GM19023 (cell line): ENCODE results near the gene NRP1.
"Not testable (repeated sequence)": the region's sequence is repeated elsewhere in the genome, so short reads cannot be mapped to it uniquely, and the experiment has no call there.

Source experiments
- ATAC-seq: cut with Tn5 transposase; IDR thresholded peaks from one replicate; pipeline ENCODE4 v1.9.1; 2021; ENCODE audit warnings: mild to moderate bottlenecking, moderate library complexity; ENCODE audit not compliant: unreplicated experiment

Gene NRP1

DNA sequence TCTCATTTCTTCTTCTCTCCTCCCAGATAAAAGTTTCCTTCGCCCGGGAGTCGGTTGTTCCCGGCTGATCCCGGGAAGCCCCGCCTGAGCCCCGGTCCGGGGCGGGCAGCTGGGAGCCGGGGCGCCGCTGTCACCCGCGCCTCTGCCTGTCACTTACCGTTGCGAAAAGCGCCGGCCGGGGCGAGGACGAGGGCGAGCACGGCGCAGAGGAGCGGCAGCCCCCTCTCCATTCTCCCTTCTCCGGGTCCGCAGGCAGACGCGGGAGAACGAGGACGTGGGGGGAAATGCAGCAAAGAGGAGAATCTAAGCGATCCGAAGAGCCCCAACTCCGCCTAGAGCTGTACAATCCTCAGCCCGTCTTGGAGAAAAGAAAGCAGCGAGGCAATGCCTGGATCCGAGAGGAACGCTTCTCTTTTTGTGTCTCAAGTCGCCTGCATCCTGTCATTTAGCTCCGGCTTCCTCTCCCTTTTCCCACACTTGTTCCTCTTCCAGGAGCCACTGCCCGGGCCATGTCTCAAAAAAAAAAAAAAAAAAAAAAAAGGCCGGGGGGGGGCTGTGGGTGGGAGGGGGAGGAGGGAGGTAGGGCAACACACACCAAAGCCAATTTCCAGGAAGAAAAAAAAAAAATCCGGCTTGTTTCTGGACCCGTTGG, at the start of gene NRP1:
TSS of gene NRP1 (minus strand) at position 515 of the 652 bp plus-strand sequence. CDS start at position 230, 285 bp downstream.
- no peak for ATAC-seq

DNA sequence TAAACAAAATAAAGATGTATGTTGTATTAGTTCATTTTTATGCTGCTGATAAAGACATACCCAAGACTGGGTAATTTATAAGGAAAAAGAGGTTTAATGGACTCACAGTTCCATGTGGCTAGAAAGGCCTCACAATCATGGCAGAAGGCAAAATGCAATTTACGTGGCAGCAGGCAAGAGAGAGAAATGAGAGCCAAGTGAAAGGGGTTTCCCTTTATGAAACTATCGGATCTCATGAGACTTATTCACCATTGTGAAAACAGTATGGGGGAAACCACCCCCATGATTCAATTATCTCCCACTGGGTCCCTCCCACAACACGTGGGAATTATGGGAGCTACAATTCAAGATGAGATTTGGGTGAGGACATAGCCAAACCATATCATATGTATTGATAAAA, 49.7 kb upstream of the NRP1 start:
- ATAC-seq: not testable (repeated sequence)

DNA sequence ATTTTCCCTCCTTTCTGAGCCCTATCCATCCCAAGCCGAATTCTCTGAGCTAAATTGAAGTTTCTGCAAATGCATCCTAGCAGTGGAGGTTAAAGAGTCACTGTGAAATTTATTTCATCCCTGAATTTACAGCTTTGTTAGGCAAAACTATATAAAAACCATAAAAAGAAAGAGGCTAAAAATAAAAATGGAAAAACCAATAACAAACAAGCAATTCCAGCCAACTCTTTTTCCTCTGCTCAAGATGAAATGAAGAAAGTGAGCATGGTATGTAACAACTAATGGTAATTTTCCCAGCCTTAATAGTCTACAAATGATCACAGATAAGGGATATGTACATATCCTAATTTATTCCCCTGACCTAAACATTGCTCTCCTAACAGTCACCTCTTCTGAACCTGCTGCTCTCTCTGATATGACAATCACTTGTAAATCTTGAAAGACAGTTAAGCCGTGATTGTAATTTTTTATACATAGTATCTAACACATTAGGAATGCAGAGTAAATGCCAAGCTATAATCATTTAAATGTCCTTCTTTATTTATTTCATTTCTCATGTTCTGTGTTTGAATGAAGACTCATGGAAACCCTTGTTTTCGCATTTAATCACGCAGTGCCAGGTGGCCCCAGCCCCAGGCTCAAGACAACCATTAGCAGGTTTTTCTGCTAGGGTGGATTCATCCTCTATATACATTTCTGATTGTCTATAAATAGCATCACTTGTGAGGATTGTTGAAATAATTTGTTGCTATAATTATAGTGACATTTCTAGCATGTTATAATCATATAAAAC, 48.6 kb upstream of the NRP1 start:
- no peak for ATAC-seq

DNA sequence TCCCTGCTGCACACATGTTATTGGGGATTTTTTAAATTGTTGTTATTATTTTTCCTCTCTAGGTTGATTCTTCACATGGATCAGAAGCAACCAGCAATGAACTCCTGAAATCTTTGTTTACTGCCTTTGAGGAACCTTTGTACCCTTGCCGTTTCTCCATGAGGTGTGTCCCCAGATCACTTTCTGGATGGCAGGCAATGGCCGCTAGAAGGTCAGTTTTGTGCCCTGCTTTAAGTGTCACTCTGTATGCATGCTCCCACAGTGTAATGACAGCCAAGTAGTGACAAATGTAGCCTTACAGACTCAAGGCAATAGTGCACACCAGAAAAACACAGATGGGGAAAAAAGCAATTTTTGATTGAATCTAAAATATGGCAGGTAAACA, 47.7 kb upstream of the NRP1 start:
- ATAC-seq: no peak

DNA sequence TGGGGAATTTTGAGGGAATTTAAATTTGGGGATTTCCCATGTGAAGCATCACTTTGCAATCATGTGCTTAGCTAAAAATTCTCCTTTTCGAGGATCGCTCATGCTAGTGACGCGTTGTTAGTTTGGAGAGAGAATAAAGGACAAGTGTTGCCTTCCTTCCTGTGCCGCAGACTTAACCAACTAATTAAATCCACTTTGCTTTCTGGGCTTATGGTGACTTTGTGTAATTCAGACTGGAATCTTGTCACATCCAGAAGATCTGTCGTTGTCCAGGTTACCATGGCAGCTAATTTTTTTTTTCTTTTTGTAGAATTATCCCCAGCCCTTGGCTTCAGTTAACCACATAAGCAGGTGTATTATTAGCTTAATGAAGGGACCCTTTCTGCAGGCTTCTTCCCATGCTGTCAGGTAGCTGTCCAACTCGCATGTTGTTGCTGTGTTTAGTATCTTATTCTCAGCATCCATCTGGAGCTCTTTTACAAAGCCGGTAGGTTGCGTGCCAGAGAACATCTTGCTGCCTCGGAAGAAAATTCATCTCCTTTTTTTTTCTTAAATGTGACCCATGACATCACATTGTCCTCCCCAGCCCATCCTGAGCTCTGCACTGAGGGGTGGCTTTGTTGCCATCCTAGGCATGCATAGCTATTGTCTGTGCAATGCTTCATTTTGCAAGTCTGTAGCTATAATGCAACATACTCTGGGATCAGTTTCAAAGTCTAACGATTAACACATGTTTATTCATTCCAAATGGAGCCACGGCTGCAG, 47.2 kb upstream of the NRP1 start:
- ATAC-seq: no peak

DNA sequence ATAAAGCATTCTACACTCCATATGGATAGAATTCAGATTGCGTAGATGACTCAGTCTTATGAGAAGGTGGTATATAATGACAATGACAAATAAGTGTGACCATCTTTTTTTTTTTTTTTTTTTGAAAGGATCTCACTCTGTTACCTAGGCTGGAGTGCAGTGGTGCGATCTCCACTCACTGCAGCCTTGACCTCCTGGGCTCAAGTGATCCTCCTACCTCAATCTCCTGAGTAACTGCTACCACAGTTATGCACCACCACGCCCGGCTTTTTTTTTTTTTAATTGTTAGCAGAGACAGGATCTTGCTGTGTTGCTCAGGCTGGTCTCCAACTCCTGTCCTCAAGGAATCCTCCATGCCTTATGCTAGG, 43.2 kb upstream of the NRP1 start:
- no peak for ATAC-seq

DNA sequence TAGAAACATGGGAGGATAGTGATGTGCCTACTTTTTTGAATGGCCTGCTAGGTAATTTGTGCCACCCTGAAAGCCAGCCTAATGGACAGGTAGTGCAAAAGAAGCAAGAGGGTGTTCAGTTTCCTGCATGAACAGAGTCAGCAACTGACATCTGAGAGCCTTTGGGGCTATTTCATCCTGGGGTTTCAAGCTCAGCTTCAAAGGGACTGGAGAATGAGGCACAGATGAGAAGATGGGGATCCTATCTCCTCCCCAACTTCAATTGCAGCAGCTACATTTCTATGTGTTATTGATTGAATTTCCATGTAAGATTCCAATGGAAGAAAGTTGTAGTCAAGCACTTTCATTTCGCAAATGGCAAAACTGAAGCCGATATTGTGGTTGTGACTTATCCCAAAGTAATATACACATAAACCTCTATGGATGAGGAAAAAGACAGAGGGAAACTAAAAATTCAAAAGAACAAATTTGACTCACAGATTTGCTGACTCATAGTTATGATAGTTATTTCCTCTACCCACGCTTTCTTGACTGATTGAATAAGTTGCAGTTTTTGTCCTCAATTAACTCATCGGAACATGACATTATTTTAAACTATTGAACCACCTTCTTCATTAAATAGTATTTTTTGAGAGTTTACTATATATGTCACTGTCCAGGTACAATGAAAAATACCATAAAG, 42.6 kb upstream of the NRP1 start:
- ATAC-seq: no peak

DNA sequence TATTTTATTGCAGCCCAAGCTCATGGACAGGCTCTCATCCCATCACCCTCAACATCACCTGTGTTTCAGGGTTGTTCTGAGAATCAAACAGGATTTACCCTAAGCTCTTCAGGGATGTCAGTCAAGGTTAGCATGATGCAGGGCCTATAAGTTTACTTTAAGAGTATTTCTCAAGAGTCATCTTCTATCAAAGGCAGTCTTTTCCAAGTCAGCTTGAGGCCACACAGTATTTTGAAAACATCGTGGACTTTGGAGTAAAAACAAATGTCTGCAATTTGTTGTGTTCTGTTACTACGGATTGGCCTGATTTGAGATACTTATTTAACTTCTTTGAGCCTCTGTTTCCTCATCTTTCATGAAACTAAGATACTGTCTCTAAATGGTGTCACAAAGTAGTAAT, 42.0 kb upstream of the NRP1 start:
- no peak for ATAC-seq

DNA sequence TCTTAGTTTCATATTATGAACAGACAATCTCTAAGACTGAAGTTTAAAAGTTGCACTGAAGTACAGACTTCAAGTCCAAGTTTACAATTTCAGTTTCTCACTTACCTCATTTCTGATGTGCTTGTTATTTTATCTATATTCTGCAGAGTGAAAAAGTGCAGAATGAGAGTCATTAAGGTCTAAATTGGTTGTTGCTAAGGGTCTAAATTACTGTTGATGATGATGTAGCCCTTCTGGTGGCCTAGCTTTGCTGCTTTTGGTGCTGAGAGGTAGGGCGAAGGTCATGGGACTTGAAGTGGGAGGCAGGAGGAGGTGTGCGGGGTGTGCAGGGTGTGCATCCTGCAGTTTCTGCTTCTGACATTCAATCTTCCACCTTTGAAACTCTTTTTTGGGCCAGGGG, 38.8 kb upstream of the NRP1 start:
- ATAC-seq: no peak

DNA sequence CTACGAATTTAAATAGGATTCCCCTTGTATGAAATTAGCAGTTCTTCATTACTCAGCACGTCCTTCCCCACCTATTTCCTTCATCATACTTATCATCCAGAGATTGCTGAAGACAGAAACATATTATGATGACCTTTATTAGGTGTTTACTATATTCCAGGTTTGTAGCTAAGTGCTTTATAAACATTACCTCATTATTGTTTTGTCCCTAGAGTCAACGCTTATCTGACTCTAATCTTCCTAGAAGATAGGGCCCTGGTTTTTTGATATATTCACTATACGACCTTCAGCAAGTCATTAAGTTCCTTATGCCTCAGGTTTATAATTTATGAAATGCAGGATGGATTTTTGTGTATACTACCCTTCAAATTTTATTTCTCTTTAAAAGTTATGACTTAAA, 36.8 kb upstream of the NRP1 start:
- no peak for ATAC-seq

DNA sequence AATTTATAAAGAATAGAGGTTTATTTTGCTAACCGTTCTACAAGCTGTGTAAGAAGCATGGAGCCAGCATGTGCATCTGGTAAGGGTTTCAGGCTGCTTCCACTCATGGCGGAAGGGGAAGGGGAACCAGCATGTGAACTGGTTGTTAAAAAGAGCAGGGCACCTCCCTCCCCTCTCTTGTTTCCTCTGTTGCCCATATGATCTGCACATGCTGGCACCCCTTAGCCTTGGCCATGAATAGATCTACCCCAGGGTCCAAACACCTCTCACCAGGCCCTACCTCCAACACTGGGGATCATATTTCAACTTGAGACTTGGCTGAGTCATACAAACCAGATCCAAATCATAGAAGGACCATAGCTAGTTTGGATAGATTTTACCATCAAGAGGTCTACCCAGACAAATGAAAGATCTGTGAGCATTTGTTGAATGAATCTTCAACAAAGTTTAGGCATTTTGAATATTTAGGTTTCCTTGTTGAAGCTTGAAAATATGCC, 36.0 kb upstream of the NRP1 start:
- ATAC-seq: no peak

DNA sequence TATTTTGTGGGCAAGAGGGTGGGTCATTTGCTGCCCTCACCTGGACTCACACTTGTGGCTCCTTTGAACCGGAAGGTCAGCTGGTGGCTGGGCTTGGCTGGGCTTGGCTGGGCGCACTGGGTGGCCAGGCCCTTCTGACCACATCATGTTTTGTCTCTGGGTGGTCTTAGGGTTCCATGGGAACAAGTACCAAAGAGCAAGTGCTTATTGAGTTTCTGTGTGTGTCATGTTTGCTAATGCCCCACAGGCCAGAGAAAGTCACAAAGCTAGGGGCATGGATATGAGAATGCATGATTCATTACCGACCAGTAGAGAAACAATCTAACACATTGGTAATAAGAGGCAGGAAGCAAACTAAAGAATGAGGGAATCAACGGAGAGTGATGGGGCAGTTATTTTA, 33.6 kb upstream of the NRP1 start:
- no peak for ATAC-seq

DNA sequence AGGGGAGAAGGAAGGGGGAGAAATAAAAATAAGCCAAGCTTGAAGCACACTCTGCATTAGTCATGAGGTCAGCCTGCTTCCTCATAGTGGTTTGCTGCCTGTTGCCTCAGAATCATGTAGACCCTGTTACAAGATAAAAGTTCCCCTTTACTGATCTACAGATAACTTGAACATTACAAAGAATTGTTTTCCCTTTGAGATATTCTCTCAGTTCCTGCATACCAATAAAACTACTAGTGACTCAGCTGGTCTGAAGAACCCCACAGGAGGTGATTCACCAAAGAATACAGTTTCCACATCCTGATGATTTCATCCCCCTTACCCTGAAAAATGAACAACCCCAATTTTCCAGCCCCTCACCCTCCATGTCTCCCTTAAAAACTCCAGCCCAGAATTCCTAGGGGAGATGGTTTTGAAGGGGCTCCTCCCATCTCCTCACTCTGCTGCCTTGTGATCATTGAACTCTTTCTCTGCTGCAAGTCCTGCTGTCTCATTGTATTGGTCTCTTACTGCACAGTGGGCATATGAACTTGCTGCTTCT, 31.5 kb upstream of the NRP1 start:
- no peak for ATAC-seq

DNA sequence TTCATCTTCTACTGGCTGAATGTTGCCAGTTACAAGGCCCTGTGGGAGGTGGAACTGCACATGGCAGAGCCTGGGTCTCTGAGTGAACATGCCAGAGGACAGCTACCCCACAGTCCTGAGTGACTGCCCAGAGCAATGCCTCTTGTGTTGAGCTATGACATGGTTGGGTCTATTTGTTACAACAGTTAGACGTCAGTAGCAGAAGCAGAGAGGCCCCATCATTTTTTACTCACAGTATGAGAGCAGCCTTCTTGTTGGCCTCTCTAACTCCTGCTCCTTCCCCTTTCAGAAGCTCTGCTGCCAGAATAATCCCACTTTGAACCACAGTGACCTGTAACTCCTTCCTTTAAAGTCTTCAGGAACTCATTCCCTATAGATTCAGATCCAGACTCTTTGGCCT, 30.8 kb upstream of the NRP1 start:
- ATAC-seq: no peak

DNA sequence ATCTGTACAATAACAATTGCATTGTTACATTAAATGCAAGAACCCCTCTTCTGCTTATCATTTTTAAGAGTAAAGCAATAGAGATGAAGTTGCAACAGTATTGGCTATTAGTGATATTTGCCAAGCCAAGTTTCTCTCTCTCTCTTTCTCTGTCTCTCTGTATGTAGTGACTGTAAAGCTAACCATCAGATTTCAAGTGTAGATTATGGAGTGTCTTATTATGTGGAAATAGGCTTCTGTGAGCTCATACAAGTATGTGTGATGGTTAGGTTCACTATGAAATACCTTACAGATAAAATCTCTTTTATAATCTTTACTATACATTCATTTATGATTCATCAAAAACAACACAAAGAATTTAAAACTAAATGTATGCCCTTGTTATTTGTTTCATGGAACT, 28.6 kb upstream of the NRP1 start:
- no peak for ATAC-seq

DNA sequence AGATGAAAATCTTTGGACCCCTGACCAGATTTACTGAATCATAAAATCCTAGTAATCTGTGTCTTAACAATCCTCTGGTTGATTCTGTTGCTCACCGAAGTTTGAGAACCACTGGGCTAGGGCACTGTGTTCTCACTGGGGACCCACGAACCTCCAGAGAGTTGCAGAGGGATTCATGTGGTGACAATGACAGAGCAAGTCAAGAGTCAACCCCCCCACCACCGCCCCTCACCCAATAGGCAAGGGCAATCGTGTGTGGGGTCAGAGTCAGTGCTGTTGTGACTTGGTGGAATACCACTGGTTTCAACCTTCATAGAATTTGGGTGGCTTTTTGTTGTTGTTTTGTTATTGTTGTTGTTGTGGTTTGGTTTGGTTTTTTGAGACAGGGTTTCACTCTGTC, 23.5 kb upstream of the NRP1 start:
- no peak for ATAC-seq

DNA sequence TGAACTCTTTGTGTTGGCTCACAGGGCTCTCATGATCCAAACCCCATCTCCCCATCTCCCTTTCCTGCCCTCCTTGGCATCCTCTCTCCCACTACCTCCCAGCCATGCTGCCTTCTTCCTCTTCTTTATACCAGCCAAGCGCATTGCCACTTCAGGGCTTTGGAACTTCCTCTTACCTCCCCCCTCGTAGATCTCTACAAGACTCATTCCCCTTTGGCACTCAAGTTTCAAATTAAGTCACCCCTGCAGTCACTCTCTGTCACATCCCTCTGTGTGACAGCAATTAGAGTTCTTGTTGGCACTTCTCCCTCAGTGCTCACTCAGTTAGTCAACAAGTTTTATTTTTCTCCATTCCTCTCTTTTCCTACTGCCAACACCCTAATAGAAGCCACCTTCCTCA, 20.8 kb upstream of the NRP1 start:
- no peak for ATAC-seq

DNA sequence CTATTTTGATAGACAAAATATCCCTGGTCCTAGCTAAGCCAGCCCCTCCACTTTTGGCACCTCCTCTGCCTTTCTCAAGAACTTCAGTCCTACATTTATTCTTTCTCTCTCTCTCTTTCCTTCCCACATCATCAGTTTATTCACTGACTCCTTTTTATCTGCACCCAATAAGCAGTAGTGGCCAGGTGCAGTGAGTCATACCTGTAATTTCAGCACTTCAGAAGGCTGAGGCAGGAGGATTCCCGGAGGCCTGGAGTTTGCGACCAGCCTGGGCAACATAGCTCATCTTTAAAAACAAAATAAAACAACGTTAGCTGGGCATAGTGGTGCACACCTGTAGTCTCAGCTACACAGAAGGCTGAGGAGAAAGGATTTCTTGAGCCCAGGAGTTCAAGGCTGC, 19.4 kb upstream of the NRP1 start:
- no peak for ATAC-seq

DNA sequence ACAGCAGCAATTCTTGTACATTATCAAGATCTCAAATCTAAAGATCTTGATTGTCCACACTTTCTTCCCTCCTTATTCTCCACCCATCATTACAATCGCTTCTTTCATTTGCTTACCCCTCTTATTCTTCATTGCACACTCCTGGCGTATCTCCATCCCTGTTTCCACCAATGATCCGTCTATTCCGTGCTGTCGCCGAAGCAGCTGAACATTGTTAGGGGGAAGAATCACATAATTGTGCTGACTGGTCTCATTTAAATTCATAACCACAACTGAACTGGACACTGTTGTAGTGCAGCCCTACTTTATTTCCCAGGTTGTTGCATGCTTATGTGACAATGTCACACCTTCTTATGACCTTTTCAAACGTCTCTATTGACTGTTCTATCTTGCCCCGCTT, 18.9 kb upstream of the NRP1 start:
- ATAC-seq: no peak

DNA sequence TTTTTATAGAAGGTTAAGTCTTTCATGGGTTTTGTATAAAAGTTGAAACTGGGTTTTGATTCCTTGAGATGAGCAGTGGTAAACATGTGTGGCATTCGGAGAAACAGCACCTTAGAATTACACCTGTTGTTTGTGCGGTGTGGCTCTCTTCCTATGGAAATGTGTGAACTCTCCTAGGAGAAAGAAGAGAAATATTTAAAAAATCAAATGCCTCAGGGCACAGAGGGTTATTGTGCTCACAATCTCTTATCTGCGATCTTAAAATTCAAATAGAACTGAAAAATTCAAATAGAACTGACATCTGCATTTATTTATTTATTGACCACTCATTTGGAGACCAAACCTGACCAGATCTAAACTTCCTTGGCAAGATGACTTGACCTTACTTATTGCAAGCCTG, 18.1 kb upstream of the NRP1 start:
- no peak for ATAC-seq

DNA sequence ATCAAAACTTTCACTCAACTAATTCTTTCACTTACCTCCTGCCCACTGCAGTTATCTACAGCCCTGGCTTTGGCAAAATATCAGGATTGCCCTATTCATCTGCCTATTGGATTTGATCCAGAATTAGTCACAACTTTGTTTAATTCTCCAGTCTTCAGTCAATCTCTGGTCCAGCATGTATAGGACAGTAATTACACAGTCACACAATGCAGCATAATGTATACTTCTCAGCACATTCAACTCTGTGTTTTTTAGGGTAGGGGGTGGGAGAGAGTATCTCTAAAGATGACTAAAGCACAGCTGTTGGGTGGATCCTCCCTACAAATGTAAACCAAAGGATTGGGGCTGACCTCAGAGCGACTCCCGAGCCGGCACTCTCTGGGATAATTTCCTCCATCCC, 17.7 kb upstream of the NRP1 start:
- ATAC-seq: no peak
